HG03025 (cell line): ENCODE measurements around the gene SWAP70.

Source experiments
- ATAC-seq: cut with Tn5 transposase; IDR thresholded peaks from one replicate; pipeline ENCODE4 v1.9.1; 2021; ENCODE audit warnings: mild to moderate bottlenecking, moderate library complexity; ENCODE audit not compliant: unreplicated experiment, low FRiP score

The SWAP70 gene

DNA sequence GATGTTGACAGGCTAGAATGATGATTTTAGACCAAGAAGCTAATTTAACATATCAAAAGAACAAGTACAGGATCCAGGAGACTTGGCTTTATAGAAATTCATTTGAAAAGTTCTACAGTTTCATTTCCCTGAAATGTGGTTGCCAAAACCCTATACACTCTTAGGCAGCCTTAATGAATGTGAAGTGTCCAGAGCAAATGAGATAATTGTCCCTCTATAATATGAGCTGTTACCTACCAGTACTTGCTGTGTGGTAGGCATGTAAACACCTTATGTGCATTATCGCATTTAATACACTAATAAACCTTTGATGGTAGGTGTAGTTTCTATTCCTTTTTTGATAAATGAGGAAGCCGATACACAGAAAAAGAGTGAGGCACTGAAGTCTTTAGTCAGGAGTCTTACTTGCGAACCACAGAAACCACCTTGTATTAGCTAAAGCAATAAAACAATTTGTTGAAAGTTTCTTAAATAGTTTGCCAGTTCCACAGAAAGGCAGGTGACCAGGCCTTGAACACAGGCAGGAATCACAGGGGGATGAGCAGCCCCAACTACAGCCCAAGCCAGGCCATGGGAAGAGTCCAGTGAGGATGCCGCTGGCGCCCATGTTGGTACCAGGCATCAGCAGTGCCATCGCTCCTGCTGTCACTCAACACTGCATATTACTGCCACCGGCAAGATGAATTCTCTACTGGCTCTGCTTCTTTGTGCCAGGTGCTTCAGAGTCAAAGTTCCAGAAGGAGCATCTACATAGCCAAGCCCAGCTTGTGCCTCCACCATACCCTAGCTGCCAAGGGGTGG is 81.7 kb downstream of the SWAP70 start:
- ATAC-seq = no peak

DNA sequence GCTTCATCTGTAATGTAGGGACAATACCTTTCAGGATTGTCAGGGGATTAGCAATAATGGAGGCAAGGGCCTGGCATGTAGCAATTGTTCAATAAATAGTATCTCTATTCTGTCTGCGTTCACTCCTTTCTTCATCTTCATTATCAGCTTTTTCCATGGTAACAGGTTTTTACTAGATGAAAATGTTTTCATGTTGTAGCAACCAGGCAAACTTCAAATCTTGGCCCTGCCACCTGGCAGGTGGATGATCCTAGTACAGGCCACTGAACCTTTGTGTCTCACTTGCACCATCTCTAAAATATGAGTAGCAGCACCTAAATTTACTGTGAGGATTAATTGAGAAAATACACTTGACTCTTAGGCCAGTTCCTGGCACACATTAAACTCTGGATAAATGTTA is 83.4 kb downstream of the SWAP70 start:
- no peak for ATAC-seq

DNA sequence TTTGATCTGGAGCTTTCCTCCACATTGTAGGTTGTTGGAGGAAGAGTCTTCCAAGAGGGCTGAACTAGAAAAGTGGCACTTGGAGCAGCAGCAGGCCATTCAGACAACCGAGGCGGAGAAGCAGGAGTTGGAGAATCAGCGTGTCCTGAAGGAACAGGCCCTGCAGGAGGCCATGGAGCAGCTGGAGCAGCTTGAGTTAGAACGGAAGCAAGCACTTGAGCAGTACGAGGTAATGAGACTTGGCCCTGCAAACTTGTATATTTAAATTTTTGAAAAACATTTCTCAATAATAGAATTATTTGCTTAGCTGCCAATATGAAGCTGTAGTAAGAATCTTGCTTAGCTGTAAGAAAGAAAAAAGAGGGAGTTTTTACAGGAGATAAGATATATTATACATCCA is 84.0 kb downstream of the SWAP70 start:
- no peak for ATAC-seq

DNA sequence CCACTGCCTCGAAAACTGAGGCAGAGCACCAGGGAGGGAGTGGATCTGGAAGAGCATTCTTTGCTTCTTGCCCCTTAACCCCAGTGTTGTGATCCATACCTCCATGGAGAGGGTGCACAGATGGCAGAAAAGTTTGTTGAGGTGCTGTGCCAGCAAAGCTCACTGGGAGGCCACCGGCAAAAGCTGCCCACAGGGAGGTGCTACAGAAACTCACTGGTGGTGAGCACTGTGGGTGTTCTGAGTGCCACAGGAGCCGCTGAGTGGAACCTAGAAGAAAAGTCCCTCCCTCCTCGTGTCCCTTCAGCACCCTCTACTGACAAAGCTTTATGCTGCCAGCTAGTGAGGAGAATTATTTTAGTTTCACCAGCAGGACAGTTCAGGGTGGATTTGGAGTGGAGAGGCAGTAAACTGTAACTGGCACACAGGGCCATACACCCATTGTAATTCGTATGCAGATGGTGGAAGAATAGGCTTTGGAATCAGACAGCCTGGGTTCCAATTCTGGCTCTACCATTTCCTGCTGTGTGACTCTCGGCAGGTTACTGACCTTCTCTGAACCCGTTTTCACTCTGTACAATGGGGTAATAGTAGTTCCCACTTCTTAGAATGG is 84.6 kb downstream of the SWAP70 start:
- no peak for ATAC-seq

DNA sequence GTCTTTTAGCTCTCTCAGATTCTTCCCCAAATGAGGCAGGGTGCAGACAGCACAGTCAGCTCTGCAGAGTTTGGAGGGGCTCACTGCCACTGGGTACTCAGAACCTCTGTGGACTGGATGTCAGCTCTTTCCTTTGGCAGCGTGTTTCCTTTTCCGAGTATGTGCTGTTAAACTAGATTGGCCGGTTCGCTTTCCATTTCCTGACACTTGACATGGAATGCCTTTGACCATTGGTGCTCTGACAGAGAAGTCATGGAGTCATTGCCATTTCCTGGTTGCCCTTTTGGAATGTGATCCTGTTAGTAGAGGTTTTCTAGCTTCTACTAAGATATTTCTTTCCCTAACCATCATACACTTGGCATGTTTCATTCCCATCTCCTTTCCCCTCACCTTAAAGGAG is 86.7 kb downstream of the SWAP70 start:
- no peak for ATAC-seq

DNA sequence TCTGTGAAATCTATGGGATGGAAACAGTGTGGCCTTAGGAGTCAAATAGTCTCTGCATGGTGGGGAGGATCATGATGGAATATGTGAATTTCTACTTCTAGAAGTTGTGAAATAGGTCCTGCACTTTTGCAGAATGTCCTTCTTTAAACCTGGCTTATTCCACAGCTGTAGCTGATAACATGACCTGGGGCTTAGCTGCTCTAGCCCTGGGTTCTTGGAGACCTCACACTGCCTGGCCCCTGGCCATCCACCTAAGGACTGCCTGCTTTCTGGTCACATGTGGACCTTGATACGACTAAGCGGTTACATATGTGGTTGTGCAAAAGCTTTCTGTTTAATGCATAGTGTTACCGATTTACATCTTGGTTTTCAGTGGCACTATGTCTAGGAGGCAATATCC is 88.2 kb downstream of the SWAP70 start:
- no peak for ATAC-seq

DNA sequence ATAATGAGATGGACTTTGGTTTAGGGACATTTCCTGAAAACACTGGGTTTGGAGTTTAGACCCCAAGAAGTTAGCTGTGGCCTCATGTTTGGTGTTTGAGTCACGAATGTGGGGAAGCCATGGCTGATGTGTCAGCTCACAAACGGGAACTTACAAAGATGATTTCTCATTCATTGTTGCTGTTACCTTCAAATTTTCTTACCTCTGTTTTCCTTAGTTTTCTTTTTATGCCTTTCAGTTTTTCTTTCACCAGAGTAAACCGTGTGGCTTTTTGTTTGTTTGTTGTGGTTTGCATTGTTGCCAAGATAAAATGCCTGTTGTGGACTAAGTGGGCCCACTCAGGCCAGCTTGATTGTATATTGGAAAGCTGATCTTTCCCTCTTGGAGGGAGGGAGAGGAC is 89.1 kb downstream of the SWAP70 start:
- ATAC-seq = no peak

DNA sequence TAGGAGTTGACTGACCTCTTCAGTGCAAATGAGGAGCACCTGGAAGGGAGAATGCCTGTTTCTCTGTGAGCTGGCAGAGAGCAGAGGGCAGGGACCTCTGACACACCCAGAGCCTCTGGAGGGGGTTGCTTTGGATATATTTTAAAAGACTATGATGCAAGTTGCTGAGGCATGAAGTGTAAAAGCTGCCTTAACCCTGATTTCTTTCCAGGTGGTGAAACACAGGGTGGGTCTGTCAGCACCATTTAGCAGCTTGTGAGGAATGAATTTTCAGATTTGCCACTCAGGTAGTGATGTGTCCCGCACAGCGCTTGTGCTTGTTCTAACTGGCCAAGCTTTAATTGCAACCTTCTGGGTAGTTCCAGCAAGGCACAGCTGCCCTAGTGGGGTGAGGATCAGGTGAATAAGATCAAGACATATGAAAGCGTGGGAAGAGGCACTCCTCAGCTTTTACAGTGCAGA is 90.2 kb downstream of the SWAP70 start:
- ATAC-seq = no peak

DNA sequence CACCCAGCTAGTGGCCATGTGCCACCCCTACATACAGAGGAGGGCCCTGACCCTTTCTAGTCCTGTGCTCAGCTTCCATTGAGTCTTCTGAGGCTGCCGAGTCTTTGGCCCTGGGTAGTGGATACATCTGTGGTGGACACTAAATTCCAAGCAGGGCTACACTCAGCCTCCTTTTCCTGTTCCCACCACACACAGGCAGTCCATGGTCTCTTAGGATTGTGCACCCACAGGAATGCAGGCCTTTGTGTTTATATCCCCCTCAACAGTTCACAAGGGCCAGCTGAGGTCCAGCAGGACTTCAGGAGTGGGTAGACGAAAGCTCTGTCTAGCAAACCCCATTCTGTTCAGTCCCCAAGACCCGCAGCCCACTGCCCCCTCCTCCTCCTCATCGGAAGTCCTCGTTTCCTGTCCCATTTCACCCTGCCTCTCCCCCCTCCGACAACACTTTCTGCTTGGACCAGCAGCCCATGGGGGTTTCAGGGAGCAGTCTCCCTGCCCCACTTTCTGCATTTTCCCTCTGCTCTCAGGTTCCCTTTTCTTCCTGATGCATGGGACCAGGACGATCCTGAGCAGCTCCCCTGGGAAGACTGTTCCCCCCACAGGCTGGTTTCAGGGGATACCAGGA is 91.8 kb downstream of the SWAP70 start:
- no peak for ATAC-seq

DNA sequence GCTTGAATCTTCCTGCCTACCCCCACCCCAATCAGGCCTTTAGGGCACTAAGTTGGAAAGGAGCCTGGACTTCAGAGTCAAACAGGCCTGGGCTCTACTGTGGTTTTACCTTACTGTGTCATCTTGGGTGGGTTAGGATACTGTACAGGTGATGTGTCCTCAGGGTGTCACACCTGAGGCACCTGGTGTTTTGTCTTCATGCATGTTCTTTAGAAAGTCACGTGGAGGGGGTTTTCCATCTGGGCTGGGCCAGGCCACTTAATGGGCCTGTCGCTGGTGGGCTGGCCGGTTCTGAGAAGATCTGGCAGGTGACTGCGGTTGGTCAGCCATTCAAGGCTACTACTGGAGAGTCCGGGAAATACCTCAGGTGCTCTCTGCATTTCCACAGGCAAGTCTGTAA is 92.6 kb downstream of the SWAP70 start:
- ATAC-seq = no peak

DNA sequence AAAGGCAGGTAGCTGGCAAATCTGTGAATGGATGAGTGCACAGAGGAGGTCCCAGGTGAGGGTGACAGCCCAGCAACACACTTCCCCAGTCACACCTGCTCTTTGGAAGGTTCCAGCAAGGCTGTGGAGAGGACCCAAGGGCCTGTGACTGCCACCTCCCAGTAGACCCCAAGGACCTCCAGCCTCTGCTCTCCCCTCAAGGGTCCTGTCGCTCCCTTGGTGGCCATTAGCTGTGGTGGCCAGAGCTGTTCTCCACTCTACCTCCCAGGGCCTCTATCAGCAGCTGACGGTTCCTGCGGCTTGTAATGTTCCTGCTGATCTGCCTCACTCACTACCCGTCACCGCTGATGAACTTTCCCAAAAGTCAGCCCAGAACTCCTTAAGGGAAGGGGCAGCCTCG is 93.0 kb downstream of the SWAP70 start:
- ATAC-seq = no peak

DNA sequence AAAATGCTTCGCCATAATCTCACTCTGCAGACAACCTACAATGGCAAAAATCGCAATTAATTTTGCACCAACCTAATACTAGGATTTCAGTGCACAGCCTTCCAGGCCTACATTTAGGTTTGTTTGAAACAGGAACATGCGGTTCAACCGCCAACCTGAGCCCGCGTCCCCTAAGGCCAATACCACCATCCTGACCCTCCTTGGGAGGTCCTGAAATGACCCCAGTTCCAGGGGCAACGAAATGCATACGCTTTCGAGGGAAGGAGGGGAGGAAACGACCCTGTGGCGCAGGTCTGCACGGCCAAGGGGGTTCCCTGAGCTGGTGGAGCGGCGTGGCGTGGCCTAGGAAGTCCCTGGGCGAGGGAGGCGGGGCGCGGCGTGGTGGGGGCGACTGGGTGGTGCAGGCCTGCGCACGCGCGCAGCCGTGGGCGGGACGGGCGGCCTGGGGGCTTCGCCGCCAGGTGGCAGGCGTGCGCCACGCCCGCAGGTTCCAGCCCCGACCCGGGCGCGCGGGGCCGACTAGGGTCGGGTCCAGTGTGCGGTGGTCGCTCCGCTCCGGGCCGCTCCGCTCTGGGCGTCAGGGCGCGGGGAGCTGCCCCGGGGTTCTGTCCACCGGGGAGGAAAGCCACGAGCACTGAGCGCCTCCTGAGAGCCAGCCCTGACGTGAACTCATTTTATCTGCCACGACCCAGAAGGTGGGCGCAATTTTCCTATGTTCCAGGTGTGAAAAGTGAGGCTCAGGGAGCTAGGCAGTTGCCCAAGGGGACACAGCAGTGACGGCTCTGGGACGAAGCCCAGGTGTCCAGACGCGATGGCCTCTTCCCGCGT is 94.1 kb downstream of the SWAP70 start:
- peak; percentile 48 for ATAC-seq

DNA sequence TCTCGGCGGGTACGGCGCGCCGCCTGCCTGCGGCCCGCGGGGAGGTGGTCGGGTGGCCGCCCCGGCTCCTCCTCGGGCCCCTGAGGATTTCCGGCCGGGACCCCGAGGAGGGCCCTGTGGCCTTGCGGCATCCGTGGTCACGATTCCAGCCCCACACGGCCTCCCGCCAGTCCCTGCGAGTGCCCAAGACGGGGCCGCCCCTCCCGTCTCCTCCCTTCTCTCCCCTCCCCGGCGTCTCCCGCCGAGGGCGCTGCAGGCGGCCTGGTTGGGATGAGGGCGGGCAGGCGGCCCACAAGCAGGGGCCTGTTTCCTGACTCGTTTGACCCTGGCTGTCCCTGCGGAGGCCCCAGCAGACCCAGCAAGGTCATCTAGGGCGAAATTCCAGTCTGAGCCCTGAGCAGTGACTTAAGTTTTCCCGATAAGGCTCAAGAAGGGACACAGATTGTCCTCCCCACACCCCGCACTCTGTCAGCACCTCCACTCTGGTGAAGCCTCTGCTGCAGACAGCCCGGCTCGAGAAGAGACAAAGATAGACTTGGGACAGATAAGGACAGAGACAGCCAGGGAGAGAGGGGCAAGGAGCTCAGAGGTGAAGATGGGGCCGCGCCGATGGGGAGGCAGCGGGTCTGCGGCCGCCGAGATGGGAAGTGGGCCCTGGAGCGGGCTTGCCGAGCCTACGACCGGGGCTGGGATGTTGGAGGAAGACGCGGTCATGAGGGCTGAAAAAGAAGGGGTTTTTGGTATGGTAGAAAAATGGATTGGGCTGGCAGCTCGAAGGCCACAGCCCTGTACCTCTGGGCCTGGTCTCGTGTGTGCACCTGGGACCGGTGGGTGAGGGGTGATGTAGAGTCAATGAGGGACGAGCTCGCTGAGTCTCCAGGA is 95.0 kb downstream of the SWAP70 start:
- peak; percentile 27 for ATAC-seq

DNA sequence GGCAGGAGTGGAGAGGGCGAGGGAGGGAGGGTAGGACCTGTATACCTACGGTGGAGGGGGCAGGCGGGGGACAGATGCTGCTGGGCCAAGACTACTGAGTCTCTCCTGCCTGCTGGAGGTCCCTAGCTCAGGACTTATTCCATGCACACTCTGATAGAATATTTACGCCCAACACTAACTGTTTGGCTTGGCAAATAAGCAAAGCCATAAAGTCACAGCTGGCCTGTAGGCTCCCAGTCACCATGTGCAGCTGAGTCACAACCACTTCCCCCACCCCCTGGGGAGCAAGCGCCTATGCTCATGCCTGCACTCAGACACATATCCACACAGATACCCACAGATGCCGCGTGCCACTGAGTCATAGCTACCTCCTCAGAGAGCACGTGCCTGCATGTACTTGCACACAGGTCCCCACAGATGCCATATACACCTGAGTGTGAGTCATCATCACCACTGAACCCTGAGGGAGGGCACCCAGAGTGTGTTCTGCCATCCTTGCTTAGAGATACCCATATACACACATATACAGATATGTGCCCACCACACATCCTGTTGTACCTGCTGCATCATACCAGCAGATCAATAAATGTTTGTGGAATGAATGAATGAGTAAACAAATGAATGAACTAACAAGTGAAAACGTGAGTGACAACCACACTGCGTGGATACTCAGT is 95.8 kb downstream of the SWAP70 start:
- ATAC-seq = no peak

DNA sequence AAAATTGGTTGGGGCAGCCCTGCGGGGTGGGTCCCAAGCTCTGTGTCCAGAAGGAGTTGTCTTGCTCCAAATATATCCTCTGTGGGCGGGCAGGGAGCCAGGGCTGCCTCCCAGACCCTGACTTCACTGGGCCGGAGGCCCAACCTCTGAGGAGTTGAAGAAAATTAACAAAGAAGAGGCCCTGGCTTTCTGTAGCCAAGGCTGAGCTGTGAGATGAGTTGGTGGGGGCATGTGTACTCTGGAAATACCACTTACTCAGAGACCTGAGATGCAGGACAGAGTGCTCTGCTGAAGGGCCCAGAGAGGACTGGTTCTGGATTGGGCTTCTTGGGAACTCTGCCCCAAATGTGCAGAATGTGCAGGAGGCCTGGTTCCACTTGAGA is 96.3 kb downstream of the SWAP70 start:
- no peak for ATAC-seq

DNA sequence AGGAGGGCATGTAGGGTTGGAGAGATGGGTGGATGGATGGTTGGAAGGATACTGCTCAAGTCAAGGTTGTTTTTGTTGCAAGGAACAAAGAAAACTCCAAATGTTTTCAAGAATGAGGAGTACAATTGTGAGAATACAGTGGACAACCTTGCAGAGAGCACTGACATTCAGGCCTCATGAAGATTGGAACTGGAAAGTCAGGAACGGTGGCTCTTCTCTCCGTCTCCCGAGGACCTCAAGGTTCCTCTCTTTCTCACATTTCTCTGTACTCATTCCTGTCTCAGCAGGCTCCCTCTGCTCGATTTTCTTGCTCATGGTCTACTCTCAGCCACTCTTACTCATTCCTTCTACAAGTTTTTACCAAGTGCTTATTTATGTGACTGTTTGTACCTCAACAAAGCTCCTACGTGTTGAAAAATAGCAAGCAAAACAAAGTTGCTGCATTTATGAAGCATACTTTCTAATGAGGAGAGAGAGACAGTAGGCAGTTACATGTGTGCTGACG is 97.6 kb downstream of the SWAP70 start:
- ATAC-seq = no peak

DNA sequence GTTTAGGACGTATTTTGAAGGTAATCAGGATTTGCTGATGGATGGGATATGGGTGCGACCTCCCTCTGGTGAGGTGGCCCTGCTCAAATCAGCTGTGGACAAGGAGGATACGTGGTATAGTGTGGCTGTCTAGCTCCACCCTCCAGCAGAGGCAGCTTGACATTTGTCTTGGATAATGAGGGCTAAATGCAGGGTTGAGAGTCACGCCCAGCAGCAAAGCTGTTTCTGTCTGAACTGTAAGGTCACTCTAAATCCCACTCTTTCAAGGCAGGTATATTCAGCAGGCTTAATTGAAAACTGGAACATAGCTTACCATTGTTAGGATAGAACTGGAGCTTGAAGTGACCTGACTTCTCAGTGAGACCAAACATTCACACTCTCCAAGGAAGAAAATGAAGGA is 98.7 kb downstream of the SWAP70 start:
- no peak for ATAC-seq

DNA sequence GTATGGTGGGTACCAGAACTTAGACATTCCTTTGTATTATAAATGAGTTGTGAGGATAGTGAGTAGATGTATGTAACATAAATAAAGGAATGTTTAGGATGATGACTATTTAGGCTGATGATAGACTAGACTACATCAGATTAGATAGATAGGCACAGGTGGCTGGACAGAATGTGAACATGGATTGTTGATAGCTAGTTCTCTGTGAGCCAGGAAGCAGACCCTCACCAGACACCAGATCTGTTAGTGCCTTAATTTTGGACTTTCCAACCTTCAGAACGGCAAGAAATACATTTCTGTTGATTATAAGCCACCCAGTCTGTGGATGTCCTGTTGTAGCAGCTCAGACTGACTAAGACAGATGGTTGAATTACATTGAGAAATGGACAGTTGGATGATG is 99.4 kb downstream of the SWAP70 start:
- no peak for ATAC-seq
